ENCODE measurements around the gene TANGO6.
"Not testable (repeated sequence)": the region's sequence is repeated elsewhere in the genome, so short reads cannot be mapped to it uniquely, and the experiment has no call there.

Gene TANGO6

GRCh38 chr16:69109486-69110270, 266.3 kb downstream of the TANGO6 start:
- FAIRE-seq = no peak

GRCh38 chr16:69110406-69110805, 267.1 kb downstream of the TANGO6 start:
- FAIRE-seq = no peak
- no peak for DNase-seq (ENCODE audit: extremely low spot score, insufficient read length, low read depth)

More at GRCh38 chr16:69109486-69110270, 266.3 kb downstream of the TANGO6 start:
- no peak for DNase-seq (ENCODE audit: extremely low spot score, insufficient read length, low read depth)

- DNase-seq (ENCODE audit: extremely low spot score, insufficient read length, low read depth) = no peak
- FAIRE-seq = no peak
Observed at GRCh38 chr16:69111216-69111875, 268.0 kb downstream of the TANGO6 start.

- FAIRE-seq (no peak), DNase-seq (ENCODE audit: extremely low spot score, insufficient read length, low read depth) (no peak)
Observed at GRCh38 chr16:69111876-69112230, 268.5 kb downstream of the TANGO6 start.

- DNase-seq (ENCODE audit: extremely low spot score, insufficient read length, low read depth) = peak; percentile 51
- FAIRE-seq = peak; percentile 72
Observed at GRCh38 chr16:69112285-69113129, 269.2 kb downstream of the TANGO6 start.

GRCh38 chr16:69113216-69113615, 269.9 kb downstream of the TANGO6 start:
- no peak for FAIRE-seq
- DNase-seq (ENCODE audit: extremely low spot score, insufficient read length, low read depth) = no peak

- DNase-seq (ENCODE audit: extremely low spot score, insufficient read length, low read depth) = no peak
Observed at GRCh38 chr16:69114346-69114975, 271.1 kb downstream of the TANGO6 start.

GRCh38 chr16:69114976-69115355, 271.6 kb downstream of the TANGO6 start:
- DNase-seq (ENCODE audit: extremely low spot score, insufficient read length, low read depth) = no peak
- no peak for FAIRE-seq

More at GRCh38 chr16:69114346-69114975, 271.1 kb downstream of the TANGO6 start:
- no peak for FAIRE-seq

GRCh38 chr16:69115361-69115760, 272.0 kb downstream of the TANGO6 start:
- FAIRE-seq (no peak), DNase-seq (ENCODE audit: extremely low spot score, insufficient read length, low read depth) (no peak)

- DNase-seq (ENCODE audit: extremely low spot score, insufficient read length, low read depth) (no peak), FAIRE-seq (no peak)
Observed at GRCh38 chr16:69115837-69116236, 272.5 kb downstream of the TANGO6 start.

GRCh38 chr16:69116256-69116875, 273.0 kb downstream of the TANGO6 start:
- FAIRE-seq (no peak), DNase-seq (ENCODE audit: extremely low spot score, insufficient read length, low read depth) (no peak)

GRCh38 chr16:69116906-69117305, 273.6 kb downstream of the TANGO6 start:
- DNase-seq (ENCODE audit: extremely low spot score, insufficient read length, low read depth) (no peak), FAIRE-seq (no peak)

- FAIRE-seq = no peak
Observed at GRCh38 chr16:69118468-69118867, 275.1 kb downstream of the TANGO6 start.

GRCh38 chr16:69118994-69119393, 275.7 kb downstream of the TANGO6 start:
- FAIRE-seq (no peak), DNase-seq (ENCODE audit: extremely low spot score, insufficient read length, low read depth) (no peak)

More at GRCh38 chr16:69118468-69118867, 275.1 kb downstream of the TANGO6 start:
- DNase-seq (ENCODE audit: extremely low spot score, insufficient read length, low read depth) = no peak

- DNase-seq (ENCODE audit: extremely low spot score, insufficient read length, low read depth) = no peak
- no peak for FAIRE-seq
Observed at GRCh38 chr16:69119536-69119935, 276.2 kb downstream of the TANGO6 start.

GRCh38 chr16:69120096-69120664, 276.8 kb downstream of the TANGO6 start:
- DNase-seq (ENCODE audit: extremely low spot score, insufficient read length, low read depth) (no peak), FAIRE-seq (no peak)

- peak; percentile 72 for FAIRE-seq
- DNase-seq (ENCODE audit: extremely low spot score, insufficient read length, low read depth) = no peak
Observed at GRCh38 chr16:69123910-69124309, 280.6 kb downstream of the TANGO6 start.

- not testable (repeated sequence) for DNase-seq (ENCODE audit: extremely low spot score, insufficient read length, low read depth); FAIRE-seq
Observed at GRCh38 chr16:69124406-69124805, 281.1 kb downstream of the TANGO6 start.

- FAIRE-seq; DNase-seq (ENCODE audit: extremely low spot score, insufficient read length, low read depth): not testable (repeated sequence)
Observed at GRCh38 chr16:69124961-69125360, 281.6 kb downstream of the TANGO6 start.
